Naive thymus-derived CD8-positive, alpha-beta T cell (primary cell): ENCODE results near the gene PDE11A. TPM values are rescaled to one million over a fixed set of nuclear protein-coding genes. Genes with fewer than 3 reads are reported as not detected.

ENCODE experiments used
- ATAC-seq, 2 donors: fragments of 150-1000 bp; cut with Tn5 transposase in 1 of 2; sonication (Bioruptor Pico), chemical (Tn5 transposase) in 1 of 2; 1 replicate in 1 of 2; 2 replicates in 1 of 2; pipeline ENCODE4 v1.10.0; 2021; ENCODE audit warnings: mild to moderate bottlenecking in 2 of 2, moderate library complexity in 2 of 2
- POLR2A ChIA-PET: fragments of 350-600 bp; sonication (Branson Sonifier 250); formaldehyde crosslinking; loops from one replicate; lab custom pipeline; 2021; ENCODE audit warnings: antibody characterized with exemption; lab: Charles Lee
- DNase-seq, 10 donors: peaks; one replicate each; pipeline versions ENCODE4 v3.0.0 to v3.0.0-alpha.2; 2020 to 2022
- H3K27ac Mint-ChIP-seq, 10 donors: one replicate each; pipeline ENCODE4 v1.8.0; 2020 to 2022; ENCODE audit warnings: mild to moderate bottlenecking in 10 of 10, mixed read lengths in 10 of 10, moderate library complexity in 4 of 10, inconsistent platforms in 1 of 10
- H3K27me3 Mint-ChIP-seq, 5 donors: one replicate each; pipeline ENCODE4 v1.8.0; 2021 to 2022; ENCODE audit warnings: mixed read lengths in 5 of 5
- H3K36me3 Mint-ChIP-seq, 3 donors: one replicate each; pipeline ENCODE4 v1.8.0; 2020 to 2022; ENCODE audit warnings: mixed read lengths in 3 of 3, mild to moderate bottlenecking in 2 of 3, inconsistent platforms in 1 of 3
- H3K4me1 Mint-ChIP-seq, 4 donors: one replicate each; pipeline ENCODE4 v1.8.0; 2021 to 2022; ENCODE audit warnings: mixed read lengths in 4 of 4
- H3K4me3 Mint-ChIP-seq, 10 donors: one replicate each; pipeline ENCODE4 v1.8.0; 2020 to 2022; ENCODE audit warnings: mild to moderate bottlenecking in 10 of 10, mixed read lengths in 10 of 10, moderate library complexity in 6 of 10, inconsistent platforms in 1 of 10
- H3K9me3 Mint-ChIP-seq, 9 donors: one replicate each; pipeline ENCODE4 v1.8.0; 2020 to 2022; ENCODE audit warnings: mixed read lengths in 9 of 9, mild to moderate bottlenecking in 3 of 9, inconsistent platforms in 1 of 9, moderate library complexity in 1 of 9
- polyA plus RNA-seq, 3 donors: library from polyadenylated mRNA; unstranded; fragments of 300-500 nt; fragmentation: Illumina TruSeq; gene quantifications; one replicate each; pipeline ENCODE4 v1.2.3, GENCODE V29; 2021
- total RNA-seq, 8 experiments: library from RNA in 2 of 8; stranded (reverse) in 2 of 8; gene quantifications; one replicate each; pipeline ENCODE4 v1.2.3 and lab custom pipeline; 2021 to 2026

PDE11A gene
- total and polyA plus RNA-seq, 5 experiments from 2014 or later = not detected

DNA sequence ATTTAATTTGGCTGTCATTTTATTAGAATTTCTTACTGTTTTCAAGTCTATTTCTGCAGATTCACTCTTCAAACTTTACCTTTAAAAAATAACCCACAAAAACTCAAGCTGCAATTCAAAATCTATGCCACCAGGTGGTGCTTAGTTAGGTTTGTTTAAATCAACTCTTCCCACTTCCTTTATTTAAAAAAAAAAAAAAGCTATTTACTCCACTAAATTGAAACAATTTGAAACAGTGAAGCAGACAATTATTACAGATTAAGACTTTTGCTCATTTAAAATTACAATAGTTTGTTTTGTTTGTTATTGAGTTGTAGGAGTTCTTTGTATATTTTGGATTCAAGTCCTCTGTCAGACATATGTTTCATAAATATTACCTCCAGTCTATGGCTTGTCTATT, 300.0 kb downstream of the PDE11A start:
- no peak overlapping the region for H3K27ac Mint-ChIP-seq
- peaks cover 0 to 3% (median 0%) of the 10 kb centered on the region in 5 donors for H3K27me3 Mint-ChIP-seq
- no peak overlapping the region for H3K4me3 Mint-ChIP-seq
- ATAC-seq (no peak), DNase-seq (peak in 2 of 10 donors; percentile 26 to 34)
- POLR2A ChIA-PET = no interaction called here
- H3K9me3 Mint-ChIP-seq = peaks cover 0 to 3% (median 0%) of the 10 kb centered on the region in 9 donors
- H3K4me1 Mint-ChIP-seq = peaks cover 0 to 4% (median 0%) of the 10 kb centered on the region in 4 donors
- H3K36me3 Mint-ChIP-seq = no peaks in the 10 kb centered on the region

DNA sequence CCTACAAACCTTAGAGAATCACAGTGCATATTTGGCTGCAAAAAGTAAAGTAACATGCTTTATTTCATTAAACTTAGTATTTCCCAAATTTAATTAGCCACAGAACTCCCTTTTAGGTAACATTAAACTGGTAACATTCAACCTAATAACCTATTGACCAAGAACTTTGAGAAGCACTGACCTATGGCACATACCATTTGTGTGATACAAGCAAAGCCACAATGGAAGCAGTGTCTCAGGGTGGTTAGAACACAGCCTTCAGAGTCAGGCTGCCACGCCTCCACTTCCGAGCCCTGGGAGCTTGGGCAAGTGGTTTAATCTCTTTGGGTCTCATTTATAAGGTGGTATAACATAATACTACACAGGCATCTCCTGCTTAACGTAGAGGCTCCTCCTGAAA, 301.4 kb downstream of the PDE11A start:
- Mint-ChIP-seq H3K4me3 (no peak overlapping the region), H3K27me3 (peaks cover 0 to 3% (median 0%) of the 10 kb centered on the region in 5 donors), H3K36me3 (no peaks in the 10 kb centered on the region), H3K4me1 (peaks cover 0 to 4% (median 0%) of the 10 kb centered on the region in 4 donors), H3K9me3 (peaks cover 0 to 3% (median 0%) of the 10 kb centered on the region in 9 donors), H3K27ac (no peak overlapping the region)
- no peak for ATAC-seq
- no peak for DNase-seq
- POLR2A ChIA-PET = no interaction called here

DNA sequence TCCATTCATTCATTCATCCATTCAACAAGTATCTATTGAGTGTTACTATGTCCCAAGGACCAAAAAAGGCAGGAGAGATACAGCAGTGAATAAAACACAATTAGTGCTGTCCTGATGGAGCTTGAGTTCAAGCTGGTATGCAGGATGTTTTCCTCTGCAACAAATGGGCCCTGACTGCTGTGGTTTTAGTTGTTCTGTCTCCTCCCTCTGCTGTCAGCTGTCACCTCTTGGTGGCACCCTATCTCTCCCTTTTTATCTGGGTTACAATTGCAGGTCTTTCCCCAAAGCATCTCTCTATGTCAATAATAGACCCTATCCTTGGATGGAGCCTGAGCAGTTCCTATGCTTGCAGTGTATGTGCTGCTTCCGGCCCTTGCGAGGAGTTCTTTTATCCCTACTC, 304.8 kb downstream of the PDE11A start:
- Mint-ChIP-seq H3K4me1 (peaks cover 3 to 9% (median 4%) of the 10 kb centered on the region in 4 donors), H3K27me3 (peaks cover 3 to 7% (median 4%) of the 10 kb centered on the region in 5 donors), H3K36me3 (no peaks in the 10 kb centered on the region), H3K4me3 (no peak overlapping the region), H3K9me3 (no peaks in the 10 kb centered on the region), H3K27ac (no peak overlapping the region)
- DNase-seq = no peak
- no peak for ATAC-seq
- POLR2A ChIA-PET = no interaction called here

DNA sequence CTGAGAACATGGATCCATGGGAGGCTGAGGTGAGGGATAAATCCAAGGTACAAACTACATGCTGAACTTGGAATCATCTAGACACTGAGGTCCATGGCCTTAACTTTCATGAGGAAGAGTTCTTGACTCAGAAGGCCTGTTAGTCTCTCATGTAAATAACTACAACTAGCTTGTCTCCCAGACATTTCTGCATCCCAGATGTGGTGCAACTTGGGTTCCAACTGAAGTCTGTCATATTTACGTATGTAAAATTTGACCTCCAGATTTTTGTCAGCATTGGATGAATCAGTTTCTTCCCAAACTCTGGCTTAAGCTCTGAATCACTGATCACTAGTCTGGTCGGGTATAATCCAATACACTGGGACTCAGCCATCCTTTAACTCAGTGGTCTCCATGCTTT, 306.9 kb downstream of the PDE11A start:
- ATAC-seq = no peak
- H3K9me3 Mint-ChIP-seq = no peaks in the 10 kb centered on the region

DNA sequence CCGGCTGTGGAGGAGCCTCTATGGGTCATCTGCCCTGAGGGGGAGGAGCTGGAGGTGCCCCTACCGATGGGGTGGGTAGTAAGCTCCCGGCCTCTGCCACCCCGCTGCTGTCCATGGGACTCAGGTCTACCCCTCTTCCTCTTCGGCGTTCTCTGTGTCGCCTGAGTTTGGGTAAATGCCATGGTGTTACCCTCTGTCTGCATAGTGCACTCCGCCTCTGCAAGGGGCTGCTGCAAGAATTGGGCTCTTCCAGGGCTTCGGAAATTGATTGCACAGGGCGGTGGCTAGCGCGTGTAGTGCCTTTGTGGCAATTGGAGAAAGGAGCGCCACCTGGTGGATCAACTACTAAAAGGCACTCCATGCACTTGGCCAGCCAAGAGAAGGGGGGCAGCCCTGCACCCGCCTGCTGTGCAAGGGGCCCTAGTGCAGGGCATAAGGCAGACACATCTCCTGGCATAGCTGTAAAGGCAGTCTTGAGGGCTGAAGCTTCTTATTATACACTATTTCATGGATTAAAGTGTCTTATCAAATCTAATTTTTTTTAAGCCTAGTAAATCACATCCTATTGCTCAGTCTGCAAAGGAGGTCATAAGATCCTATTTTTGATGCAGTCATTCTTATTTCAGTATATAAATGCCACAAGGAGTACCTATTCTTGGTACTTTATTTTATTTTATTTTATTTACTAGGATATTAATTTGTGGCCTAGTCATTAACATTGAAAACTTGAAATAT, 308.9 kb downstream of the PDE11A start:
- peak; percentile 97 to 100 for ATAC-seq
- POLR2A ChIA-PET = no interaction called here
- Mint-ChIP-seq H3K4me3 (peak overlapping the region in 4 of 10 donors; percentile 5 to 52 (median 30)), H3K36me3 (no peaks in the 10 kb centered on the region), H3K27me3 (peaks cover 11 to 26% (median 13%) of the 10 kb centered on the region in 5 donors), H3K27ac (no peak overlapping the region), H3K4me1 (peaks cover 3 to 5% (median 4%) of the 10 kb centered on the region in 4 donors), H3K9me3 (no peaks in the 10 kb centered on the region)
- DNase-seq = peak; percentile 50 to 85 (median 70)

More for the DNA sequence above, 306.9 kb downstream of the PDE11A start:
- peaks cover 3 to 5% (median 4%) of the 10 kb centered on the region in 4 donors for H3K4me1 Mint-ChIP-seq
- no peaks in the 10 kb centered on the region for H3K36me3 Mint-ChIP-seq
- no peak overlapping the region for H3K4me3 Mint-ChIP-seq
- H3K27me3 Mint-ChIP-seq = peaks cover 8 to 26% (median 12%) of the 10 kb centered on the region in 5 donors
- no peak for DNase-seq
- H3K27ac Mint-ChIP-seq = no peak overlapping the region
- POLR2A ChIA-PET = no interaction called here

DNA sequence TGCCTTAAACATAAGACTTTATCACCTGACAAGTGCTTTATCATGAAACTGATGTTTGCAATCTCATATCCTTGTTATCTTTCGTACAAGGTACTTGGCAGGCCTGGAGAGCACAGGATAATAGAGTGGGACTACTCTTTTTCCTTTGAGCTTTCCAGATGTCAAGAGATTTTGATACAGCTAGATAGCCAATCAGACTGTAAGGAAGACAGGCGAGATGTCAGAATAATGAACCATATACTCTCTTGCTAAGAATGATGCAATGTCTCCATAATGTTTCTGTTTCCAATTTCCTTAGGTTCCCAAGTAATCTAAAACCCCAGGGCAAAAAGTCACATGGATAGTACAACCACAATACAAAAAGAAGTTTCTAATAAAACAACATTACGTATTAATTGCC, 313.1 kb downstream of the PDE11A start:
- Mint-ChIP-seq H3K27ac (no peak overlapping the region), H3K36me3 (no peaks in the 10 kb centered on the region), H3K27me3 (peaks cover 13 to 44% (median 16%) of the 10 kb centered on the region in 5 donors), H3K9me3 (no peaks in the 10 kb centered on the region), H3K4me3 (no peak overlapping the region), H3K4me1 (peaks cover 3 to 5% (median 4%) of the 10 kb centered on the region in 4 donors)
- ATAC-seq (no peak), DNase-seq (no peak)
- POLR2A ChIA-PET = no interaction called here

DNA sequence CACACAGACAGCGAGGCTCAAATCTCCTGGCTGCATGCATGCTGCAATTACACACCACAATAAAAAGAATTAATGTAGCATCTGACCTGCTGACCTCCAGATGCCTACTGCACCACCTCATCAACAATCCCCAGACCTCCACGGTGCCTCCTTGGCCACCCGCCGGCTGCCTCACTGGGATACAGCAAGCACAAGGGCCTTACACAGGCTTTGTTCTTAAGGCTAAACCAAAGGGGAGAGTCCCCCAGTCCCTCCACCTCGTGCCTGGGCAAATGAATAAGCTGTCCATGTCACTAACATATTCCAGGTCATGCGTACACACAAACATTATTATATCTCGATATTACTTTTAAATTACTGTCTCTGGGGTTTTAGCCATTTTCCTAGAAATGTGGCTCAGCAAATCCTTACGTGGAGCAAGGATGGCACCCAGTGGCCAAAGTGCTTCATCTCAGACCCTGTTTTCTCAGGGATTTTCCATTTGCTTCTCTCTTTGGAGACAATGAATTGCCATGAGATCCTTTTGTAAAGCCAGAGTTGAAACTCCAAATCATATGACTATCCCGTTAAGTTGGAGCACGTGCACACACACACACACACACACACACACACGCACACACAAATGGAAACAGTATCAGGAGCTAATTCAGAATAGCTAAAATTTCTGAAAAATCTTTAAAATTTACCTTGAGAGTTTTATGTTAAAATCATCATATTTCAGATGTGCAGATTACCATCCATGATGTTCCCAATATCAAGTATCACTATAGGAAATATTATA, 313.8 kb downstream of the PDE11A start:
- ATAC-seq = no peak
- Mint-ChIP-seq H3K27me3 (peaks cover 13 to 43% (median 16%) of the 10 kb centered on the region in 5 donors), H3K9me3 (no peaks in the 10 kb centered on the region), H3K4me3 (no peak overlapping the region), H3K27ac (no peak overlapping the region), H3K36me3 (no peaks in the 10 kb centered on the region), H3K4me1 (peaks cover 3 to 8% (median 6%) of the 10 kb centered on the region in 4 donors)
- DNase-seq = no peak
- POLR2A ChIA-PET = no interaction called here

DNA sequence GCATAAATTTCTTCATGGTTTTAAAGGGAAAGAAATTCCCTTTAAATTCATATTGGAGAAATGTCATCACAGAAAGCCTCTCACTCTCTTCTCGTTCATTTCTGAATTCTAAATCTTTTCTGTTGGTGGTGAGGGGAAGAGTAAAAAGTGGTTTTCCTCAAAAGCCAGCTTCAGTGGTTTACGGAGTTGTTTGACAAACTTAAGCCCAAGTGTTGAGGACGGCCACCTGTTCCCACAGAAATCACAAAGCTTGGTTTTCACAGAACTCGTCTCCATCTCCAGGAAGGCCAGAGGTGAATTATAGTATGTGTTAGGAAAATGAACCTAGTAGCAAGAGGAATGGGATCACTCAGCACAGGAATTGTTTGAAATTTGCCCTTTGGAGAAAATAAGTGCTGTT, 316.2 kb downstream of the PDE11A start:
- POLR2A ChIA-PET = no interaction called here
- Mint-ChIP-seq H3K27me3 (peaks cover 4 to 23% (median 9%) of the 10 kb centered on the region in 5 donors), H3K9me3 (no peaks in the 10 kb centered on the region), H3K4me3 (no peak overlapping the region), H3K36me3 (no peaks in the 10 kb centered on the region), H3K4me1 (peaks cover 0 to 3% (median 1%) of the 10 kb centered on the region in 4 donors), H3K27ac (no peak overlapping the region)
- no peak for ATAC-seq
- no peak for DNase-seq

DNA sequence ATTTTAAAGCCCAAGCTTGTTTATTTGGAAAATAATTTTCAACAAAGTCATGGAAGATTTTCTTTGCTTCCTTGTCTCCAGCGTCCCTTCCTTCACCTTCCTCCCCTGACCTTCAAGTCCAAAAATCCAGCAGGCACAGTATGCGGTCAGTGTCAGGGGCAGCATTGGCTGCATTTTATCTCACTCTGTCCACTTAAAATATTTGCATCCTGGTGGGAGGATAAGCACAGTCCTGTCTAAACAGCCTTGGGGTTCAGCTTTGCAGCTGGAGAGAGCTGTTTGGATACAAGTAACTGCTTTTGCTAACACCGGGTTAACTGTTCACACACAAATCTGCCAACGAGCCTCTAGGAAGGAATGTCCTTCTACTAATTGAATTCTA, 318.1 kb downstream of the PDE11A start:
- POLR2A ChIA-PET = no interaction called here
- H3K27ac Mint-ChIP-seq = no peak overlapping the region

DNA sequence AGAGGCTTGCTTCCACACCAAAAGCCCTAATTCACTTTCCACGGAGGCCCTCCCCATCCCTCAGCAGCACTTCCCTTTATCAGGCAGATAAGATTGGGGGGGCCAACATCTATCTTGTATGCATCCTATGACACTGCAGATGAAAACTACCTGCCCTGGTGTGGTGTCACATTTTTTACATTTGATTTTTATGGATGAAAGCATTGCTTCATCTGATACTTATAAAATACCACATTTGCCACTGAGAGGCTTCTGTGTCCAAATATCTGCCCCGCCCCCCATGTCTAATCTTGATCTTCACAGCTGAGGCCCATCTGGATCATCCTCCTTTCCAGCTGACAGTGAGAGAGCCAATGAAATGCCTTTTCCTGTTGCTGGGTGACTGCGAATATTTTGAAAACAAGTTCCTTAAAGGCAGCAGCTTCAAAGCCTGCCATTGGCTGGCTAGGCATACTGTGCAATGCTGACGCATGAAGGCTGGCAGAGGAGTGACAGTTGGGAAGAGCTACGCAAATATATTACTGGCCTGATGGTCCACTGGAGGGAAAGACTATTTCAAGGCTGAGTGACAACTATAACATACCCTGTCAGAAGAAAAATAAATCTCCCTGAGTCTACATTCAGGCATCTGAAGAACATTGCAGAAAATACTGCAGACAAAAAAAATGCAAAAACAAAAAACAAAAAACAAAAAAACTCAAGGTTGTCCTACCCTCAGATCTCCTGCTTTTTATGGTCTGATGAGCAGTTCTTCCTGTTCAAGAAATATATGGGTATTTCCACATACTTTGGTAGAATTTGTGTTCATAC, 318.7 kb downstream of the PDE11A start:
- peak; percentile 47 to 61 for ATAC-seq
- Mint-ChIP-seq H3K4me3 (no peak overlapping the region), H3K4me1 (peaks cover 0 to 3% (median 1%) of the 10 kb centered on the region in 4 donors), H3K9me3 (no peaks in the 10 kb centered on the region), H3K27me3 (peaks cover 1 to 18% (median 7%) of the 10 kb centered on the region in 5 donors), H3K36me3 (no peaks in the 10 kb centered on the region), H3K27ac (peak overlapping the region in 2 of 10 donors; percentile 8 to 51)
- DNase-seq = peak in 3 of 10 donors; percentile 11 to 28 (median 17)
- POLR2A ChIA-PET = no interaction called here

More for the DNA sequence above, 318.1 kb downstream of the PDE11A start:
- DNase-seq (no peak), ATAC-seq (no peak)
- Mint-ChIP-seq H3K36me3 (no peaks in the 10 kb centered on the region), H3K27me3 (peaks cover 1 to 18% (median 7%) of the 10 kb centered on the region in 5 donors), H3K4me3 (no peak overlapping the region), H3K4me1 (peaks cover 0 to 3% (median 1%) of the 10 kb centered on the region in 4 donors), H3K9me3 (no peaks in the 10 kb centered on the region)

DNA sequence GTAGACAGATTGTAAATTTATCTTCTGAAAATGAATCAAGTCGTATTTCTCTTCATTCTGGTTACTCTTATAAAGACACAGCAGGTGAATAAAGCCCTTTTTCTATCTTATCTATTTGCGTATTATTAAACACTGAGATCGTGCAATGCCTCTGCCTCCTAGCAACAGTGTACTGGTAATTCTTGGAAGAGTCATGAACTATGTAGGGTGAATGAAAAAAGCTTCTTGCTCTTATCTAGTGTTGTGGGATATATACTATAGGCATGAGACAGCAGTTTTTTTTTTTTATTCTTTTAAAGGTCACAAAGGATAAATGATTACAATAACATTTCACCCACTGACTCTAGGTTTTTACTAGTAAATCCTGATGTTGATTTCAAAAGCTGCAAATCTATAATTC, 324.2 kb downstream of the PDE11A start:
- DNase-seq (no peak), ATAC-seq (no peak)
- H3K9me3 Mint-ChIP-seq = no peaks in the 10 kb centered on the region
- H3K27ac Mint-ChIP-seq = no peak overlapping the region
- POLR2A ChIA-PET = no interaction called here
- no peaks in the 10 kb centered on the region for H3K4me1 Mint-ChIP-seq
- H3K27me3 Mint-ChIP-seq = peaks cover 0 to 2% (median 0%) of the 10 kb centered on the region in 5 donors
- no peak overlapping the region for H3K4me3 Mint-ChIP-seq
- no peaks in the 10 kb centered on the region for H3K36me3 Mint-ChIP-seq

DNA sequence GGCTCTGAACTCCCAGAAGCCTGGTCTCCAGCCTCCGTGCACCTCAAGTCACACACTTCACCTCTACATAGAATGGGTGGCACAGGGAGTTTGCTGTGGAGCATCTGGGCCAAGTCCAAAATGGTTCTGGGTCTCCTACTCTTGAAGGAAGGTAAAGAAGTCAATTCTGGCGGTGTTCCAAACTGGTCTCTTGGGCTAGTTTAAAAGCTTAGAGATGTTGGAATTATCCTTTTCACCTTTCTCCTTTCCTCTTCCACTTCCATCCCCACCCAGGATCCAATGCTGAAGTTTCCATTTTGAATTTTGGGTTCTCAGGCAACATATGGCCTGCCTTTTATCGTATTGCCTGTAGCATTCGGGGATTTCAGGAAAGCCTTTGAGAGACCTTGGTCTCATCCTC, 325.2 kb downstream of the PDE11A start:
- no peaks in the 10 kb centered on the region for H3K36me3 Mint-ChIP-seq
- DNase-seq (no peak), ATAC-seq (no peak)
- H3K27ac Mint-ChIP-seq = no peak overlapping the region
- no peaks in the 10 kb centered on the region for H3K4me1 Mint-ChIP-seq
- no peaks in the 10 kb centered on the region for H3K9me3 Mint-ChIP-seq
- no peak overlapping the region for H3K4me3 Mint-ChIP-seq
- H3K27me3 Mint-ChIP-seq = peaks cover 0 to 4% (median under 1%) of the 10 kb centered on the region in 5 donors
- POLR2A ChIA-PET = no interaction called here
